Measurements from ENCODE around the gene SANBR.
A peak's percentile ranks its signal among the peaks of the same experiment; 100 is the strongest.
"Not testable (repeated sequence)": the region's sequence is repeated elsewhere in the genome, so short reads cannot be mapped to it uniquely, and the experiment has no call there.

SANBR gene

DNA sequence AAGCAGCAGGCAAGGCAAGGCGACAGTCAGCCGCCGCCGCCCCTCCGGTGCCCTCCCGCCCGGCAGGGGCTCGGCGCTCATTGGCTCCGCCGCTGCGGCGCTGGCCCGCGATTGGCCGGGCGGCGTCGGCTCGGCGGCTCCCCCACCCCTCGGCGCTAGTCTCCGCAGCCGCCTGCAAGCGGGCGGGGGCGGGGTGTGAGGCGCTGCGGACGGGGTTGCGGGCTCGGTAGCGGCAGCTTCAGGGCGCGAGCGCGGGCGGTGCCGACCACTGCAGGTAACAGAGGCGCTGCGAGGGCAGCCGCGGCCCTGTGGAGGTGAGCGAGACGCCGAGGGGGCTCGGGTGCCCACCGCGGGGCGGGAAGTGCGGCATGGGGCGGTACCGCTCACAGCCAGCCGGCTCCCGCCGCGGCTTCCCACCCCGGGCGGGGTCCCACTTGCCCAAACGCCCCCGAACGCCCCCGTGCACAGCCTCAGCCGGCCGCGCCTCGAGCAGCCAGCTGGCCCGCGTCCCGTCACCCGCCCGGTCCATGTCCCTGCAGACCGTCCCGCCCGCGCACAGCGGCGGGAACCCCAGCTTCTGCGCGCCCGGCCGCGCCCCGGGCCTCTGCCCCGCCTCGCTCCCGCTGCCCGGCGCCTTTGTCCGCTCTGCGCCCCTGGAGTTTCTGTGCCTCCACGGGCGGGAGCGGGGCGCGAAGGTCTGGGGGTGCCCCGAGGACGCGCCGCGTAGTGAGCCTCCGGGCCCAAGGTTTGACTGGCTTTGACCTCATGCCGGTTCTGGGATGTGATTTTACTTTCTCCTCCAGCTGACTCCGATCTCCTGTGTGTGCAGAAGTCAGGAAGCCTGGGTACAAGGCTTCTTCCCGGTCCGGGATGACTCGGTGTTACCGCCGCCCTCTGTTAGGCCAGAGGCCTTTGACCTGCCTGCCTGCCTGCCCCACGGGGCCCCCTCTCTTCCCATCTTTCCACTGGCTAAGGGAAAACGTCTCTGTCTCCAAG is at the start of gene SANBR:
Gene SANBR (plus strand): TSS at position 158 of the 996 bp plus-strand sequence. CDS start 4,480 bp downstream, outside the sequence.
- peak; percentile 19 to 95 (median 78) for DNase-seq

DNA sequence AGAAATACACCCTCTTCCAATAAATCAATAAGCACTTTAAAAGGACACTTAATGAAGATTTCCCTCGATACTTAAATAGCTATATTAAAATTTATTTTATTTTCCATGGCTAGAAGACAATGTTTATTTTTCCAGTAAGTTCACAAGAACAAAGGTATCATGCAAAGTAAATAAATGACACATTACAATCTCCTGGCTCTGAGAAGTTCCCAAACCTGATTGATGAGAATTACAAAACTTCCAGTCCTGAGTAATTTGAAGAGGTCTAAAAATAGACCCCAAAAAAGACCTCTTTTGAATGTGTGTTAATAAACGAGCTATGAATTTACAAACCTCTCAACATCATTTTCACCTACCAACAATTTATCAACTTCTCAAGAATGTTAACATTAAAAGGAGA is 49.7 kb upstream of the SANBR start:
- no peak for DNase-seq

DNA sequence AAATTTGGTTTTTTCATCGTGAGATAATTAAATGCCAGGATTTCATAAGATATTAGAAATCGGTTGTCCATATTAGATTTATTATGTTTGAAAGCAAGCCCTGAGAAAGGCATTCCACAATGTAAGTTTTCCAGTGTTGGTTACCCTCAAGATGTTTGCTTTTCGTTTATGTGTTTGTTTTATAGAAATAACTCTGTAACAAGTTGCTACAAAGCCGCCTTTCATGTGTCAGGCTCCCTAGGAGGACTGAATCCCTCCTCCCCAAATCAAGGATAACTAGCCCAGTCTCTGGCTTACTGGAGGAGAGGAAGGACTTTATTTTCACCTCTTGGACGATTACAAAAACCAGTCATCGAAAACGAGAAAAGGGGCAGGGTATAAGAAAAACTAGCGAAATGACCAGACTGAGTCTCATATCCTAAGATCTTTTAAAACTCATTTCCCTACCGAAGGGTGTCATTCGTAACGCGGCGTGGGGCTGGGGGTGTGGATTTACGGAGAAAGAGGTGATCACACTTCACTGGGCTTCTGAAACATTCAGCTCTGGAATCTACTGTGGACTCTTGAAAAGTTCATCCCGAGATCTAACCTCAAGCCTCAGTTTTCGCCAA is 49.2 kb upstream of the SANBR start:
- peak in 1 of 14 donors; percentile 36 for DNase-seq

DNA sequence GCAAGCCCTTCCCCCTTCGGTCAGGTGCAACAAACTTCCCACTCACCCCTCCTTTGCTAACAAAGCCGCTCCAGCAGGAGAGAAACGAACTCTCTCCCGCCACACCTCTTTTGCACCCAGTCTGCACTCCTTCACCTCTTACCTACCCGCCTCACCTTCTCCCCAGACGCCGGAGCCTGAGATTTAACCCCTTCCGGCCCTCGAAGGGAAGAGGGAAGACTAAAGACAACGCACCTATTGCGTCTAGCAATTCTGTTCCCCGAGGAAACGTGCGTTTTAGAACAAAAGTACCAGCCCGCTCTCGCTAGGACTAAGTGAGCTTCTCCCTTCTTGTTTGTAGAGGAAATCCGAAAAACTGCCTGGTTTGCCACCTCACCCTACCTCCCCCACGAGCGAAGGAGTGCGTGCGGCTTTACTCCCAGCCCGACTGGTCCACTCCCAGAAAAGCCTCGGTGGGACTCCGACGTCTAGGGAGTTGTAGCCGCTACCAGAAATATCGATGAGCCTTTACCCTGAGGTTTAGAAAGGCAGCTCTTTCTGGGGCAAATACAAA is 48.6 kb upstream of the SANBR start:
- peak; percentile 48 to 97 (median 88) for DNase-seq

DNA sequence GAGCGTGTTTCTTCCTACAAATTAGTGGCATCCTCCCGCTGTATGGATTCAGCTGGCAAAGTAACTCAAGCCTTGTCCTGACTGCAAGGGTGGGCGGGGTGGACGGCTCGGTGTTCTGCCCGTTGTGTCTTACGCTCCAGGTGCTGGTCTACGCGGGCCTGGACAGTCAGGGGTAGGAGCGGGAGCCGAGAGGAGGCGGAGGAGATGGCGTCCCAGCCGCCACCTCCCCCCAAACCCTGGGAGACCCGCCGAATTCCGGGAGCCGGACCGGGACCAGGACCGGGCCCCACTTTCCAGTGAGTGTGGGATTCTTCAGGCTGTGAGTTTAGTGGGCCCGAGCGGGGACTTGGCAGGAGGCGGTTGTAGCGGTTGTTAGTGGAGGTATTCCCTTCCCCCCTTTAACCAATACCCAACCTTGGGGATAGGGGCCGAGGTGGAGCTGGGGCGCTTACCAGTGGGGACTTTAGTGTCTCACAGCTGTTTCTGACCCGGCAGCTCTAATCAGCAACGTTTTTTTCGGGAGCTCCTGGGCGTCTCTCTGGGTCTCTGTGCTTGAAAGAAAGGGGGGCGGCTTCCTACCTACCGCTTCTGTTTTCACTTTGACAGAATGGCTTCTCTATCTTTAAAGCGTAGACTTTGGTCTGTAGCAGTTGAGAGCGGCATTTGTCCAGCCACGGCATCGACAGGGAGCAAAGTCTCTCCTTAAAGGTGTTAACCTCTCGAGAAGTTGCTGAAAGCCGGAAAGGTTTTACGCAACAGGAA is 47.9 kb upstream of the SANBR start, which contains the start of the genes PEX13 and PUS10:
Gene PEX13 (plus strand): TSS at position 165 of the 762 bp plus-strand sequence. CDS start 40 bp downstream, at position 205.
Gene PUS10 (minus strand): TSS at position 700 of the 762 bp plus-strand sequence. CDS start 6,365 bp downstream, outside the sequence.
- DNase-seq, result peak in 12 of 14 donors; percentile 60 to 97 (median 90)

DNA sequence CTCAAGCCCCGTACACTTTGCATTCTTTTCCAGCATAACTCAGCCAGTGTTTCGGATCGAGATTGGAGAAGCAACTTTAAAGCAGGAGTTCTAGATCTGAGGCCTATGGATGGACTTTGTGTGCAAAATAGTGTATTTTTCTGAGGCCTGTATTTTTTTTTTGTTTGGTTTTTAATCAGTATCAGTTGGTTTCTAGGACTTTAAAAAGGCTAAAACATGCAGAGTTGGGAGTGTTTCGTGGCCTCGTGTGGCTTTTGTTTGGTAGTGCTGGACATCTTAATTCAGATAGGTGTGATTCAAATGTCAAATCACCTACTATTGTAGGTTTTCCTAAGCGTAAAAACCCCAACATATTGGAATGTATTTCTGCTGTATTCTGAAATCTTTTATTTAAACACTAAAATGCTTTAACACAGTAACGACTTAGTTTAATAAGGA is 47.3 kb upstream of the SANBR start:
- DNase-seq, result no peak

DNA sequence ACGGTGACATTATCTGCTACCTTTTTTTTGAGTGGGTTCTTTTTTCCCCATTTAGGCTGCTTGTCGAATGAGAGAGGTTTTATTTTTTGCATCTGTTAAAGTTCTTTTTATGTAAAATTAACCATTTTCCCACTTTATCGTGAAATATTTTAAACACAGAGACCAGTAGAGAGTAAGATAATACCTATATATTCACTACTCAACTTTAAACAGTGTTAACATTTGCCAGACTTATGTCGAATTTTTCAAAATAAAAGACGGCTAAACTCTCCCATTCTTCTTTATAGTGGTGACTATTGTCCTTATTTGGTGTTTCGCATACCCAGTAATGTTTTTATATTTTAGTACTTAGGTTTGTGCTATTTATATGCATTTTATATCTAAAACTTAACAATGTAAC is 46.9 kb upstream of the SANBR start:
- DNase-seq, result no peak

DNA sequence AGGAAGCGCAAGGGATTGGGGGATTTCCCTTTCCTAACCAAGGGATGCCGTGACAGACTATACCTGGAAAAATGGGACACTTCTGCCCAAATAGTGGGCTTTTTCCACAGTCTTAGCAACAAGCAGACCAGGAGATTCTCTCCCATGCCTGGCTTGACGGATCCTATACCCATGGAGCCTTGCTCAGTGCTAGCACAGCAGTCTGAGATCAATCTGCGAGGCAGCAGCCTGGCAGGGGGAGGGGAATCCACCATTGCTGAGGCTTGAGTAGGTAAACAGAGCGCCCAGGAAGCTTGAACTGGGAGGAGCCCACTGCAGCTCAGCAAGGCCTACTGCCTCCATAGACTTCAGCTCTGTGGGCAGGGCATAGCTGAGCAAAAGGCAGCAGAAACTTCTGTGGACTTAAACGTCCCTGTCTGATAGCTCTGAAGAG is 44.4 kb upstream of the SANBR start:
- DNase-seq, result no peak

DNA sequence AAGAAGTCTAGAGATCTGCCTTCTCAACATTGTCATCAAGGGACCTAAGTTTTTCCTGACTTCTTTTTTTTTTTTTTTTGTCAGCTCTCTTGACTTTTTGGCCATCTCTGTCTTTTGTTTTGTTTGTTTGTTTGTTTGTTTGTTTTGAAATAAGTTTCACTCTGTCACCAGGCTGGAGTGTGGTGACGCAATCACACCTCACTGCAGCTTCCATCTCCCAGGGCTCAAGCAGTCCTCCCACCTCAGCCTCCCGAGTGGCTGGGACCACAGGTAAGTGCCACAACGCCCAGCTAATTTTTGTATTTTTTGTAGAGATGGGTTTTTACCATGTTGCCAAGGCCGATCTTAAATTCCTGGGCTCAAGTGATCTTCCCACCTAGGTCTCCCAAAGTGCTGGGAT is 42.0 kb upstream of the SANBR start:
- no peak for DNase-seq

DNA sequence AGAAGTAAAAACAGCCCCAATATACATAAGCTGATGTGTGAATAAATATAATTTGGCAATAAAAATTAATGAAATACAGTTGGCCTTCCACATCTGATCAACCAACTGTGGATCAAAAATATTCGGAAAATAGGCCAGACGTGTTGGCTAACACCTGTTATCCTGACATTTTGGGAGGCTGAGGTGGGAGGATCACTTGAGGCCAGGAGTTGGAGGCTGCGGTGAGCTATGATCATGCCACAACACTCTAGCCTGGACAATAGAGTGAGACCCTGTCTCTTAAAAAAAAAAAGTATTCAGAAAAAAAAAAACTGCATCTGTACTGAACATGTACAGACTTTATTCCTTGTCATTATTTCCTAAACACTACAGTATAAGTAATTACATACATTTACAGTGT is 36.1 kb upstream of the SANBR start:
- DNase-seq, result no peak

DNA sequence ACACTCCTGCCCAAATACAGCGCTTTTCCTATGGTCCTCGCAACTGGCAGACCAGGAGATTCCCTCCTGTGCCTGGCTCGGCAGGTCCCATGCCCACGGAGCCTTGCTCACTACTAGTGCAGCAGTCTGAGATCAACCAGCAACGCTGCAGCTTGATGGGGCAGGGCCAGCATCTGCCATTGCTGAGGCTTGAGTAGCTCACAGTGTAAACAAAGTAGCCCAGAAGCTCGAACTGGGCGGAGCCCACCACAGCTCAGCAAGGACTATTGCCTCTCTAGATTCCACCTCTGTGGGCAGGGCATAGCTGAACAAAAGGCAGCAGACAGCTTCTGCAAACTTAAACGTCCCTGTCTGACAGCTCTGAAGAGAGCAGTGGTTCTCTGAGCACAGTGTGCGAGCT is 31.1 kb upstream of the SANBR start:
- not testable (repeated sequence) for DNase-seq

DNA sequence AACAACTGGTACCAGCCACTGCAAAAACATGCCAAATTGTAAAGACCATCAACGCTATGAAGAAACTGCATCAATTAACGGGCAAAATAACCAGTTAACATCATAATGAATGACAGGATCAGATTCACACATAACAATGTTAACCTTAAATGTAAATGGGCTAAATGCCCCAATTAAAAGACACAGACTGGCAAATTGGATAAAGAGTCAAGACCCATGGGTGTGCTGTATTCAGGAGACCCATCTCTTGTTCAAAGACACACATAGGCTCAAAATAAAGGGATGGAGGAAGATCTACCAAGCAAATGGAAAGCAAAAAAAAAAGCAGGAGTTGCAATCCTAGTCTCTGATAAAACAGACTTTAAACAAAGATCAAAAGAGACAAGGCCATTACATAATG is 29.0 kb upstream of the SANBR start:
- DNase-seq, result not testable (repeated sequence)

DNA sequence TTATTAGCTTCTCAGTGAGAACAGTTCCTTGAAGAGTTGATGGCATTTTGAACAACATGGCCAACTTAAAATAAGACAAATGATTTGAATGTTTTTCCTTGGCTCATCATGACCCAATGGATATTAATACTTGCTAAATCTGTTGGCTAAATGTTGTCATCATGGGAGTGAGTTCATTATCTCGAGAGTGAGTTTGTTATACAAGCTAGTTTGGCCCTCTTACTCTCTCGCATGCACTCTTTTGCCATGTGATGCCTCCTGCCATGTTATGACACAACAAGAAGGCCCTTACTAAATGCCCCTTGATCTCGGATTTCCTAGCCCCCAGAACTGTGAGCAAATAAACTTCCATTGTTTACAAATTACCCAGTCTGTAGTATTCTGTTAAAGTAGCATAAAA is 22.9 kb upstream of the SANBR start:
- DNase-seq, result no peak

DNA sequence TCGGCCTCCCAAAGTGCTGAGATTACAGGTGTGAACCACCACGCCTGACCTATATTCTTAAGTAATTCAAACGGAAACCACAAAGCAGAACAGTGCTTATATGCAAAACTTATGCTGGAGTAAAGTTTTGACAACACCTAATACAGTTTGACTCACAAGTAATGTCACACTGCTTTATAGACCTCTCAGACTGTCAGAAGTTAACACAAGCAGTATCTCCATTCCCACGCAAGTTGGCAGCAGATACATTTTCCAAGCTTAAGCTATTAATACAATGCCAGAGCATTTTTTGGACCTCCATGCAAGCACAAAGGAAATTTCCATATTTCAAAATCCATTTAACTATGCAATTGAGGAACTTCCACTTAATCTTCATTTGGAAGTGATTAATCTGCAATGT is 21.0 kb upstream of the SANBR start:
- DNase-seq, result no peak

DNA sequence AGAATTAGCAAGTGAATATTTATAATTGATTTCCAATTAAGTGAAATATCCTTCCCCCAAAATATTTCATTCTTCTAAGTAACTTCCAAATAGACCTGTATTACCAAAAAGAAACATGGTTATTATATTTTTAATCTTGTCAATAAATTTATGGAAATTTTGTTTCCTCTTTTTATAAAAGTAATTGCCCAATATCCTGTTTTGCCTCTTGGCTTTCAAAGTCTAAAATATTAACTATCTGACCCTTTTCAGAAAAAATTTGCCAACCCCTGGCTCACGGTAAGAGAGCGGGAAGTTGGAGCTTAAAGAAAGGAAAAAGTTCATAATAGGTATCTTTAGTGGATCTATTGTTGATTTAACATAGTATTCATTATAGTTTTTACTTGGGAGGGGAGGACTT is 20.4 kb upstream of the SANBR start:
- DNase-seq, result no peak

DNA sequence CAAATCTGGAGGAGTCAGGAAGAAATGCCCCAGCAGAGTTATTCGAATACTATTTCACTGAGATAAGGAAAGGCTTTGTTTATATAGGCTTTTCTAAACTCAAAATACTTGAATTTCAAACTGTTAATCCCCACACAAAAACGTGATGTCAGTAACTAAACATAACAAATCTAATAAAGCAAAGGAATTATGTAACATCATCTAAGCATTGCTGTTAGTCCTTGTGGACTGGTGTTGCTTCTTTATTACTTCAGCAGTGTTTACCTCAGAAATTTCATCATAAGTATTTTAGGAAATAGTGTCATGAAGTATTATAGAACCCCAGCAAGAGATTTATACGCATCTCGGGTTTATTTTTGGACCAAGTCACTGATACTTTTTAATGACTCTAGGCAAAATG is 19.7 kb upstream of the SANBR start:
- no peak for DNase-seq

DNA sequence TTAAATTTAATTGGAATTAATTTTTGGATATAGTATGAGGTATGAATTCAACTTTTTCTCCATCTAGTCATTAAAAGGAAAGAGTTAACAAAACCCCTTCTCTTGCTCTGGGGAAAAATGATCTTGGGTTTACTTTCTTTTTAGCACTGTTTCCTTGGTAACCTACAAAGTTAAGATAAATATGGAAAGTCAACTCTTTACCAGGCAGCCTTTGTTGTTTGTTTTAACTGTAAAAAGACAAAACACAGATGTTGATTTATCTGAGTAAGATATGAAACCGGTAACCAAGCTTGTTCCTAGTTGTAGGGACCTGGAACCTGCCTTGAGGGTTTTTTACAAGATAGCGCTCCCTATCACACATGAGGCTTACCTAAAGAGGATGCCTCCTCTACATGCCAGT is 10.1 kb upstream of the SANBR start:
- DNase-seq, result no peak

DNA sequence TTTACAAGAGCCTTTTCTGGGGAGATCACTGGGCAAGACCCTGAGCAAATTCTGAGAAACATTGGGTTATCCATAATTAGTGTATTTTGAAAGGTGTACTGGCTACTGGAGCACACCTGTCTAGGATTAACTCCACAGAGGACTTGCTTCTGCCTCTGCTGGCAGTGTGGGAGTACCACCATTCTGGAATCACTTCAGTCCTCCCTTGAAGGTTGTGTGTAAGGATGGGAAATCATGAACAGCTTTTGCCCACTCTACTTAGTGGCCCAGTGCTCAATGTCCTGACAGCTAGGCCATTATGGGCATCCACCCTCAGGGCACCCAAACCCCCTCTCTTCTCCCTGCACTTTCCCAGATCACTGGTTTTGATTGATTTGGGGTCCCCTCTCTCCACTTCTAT is 8.1 kb upstream of the SANBR start:
- DNase-seq, result no peak

DNA sequence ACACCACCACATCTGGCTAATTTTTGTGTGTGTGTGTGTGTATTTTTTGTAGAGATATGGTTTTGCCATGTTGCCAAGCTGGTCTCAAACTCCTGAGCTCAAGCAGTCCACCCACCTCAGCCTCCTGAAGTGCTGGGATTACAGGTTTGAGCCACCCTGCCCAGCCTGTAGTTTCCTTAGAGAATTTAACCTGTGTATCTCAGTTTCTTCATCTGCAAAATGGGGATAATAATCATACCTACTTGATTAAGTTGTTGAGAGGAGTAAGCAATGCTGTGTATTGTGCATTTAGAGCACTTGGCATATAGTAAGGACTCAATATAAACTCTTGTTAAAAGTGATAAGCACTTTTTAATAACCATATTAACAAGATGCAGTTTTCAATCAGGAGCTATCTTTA is 6.3 kb upstream of the SANBR start:
- no peak for DNase-seq

DNA sequence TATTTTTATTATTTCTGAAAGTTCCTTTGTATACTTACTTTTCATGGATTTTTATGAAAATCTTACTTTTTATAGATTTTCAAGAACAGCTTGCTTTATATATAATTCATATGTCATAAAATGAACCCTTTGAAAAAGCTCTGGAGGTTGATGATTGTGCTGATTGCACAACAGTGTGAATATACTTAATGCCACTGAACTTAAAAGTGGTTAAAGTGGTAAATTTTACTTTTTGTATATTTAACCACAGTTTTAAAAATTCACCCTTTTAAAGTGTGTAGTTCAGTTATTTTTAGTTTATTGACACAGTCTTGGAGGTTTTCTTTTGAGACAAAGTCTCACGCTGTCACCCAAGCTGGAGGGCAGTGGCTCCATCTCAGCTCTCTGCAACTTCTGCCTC is 8.4 kb downstream of the SANBR start:
- DNase-seq, result no peak

DNA sequence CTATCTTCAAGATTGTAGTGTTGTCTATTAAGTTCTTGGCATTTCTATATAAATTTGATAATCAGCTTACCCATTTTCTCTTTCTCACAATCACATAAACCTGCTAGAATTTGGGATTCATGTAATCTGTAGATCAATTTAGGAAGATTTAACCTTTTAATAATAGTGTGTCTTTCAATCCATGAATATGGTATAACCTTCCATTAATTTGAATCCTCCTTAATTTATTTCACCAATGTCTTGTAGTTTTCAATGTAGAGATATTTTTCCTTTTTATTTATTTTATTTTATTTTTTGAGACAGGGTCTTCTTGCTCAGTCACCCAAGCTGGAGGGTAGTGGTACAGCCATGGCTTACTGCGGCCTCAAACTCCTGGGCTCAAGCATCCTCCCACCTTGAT is 20.2 kb downstream of the SANBR start:
- DNase-seq, result no peak

DNA sequence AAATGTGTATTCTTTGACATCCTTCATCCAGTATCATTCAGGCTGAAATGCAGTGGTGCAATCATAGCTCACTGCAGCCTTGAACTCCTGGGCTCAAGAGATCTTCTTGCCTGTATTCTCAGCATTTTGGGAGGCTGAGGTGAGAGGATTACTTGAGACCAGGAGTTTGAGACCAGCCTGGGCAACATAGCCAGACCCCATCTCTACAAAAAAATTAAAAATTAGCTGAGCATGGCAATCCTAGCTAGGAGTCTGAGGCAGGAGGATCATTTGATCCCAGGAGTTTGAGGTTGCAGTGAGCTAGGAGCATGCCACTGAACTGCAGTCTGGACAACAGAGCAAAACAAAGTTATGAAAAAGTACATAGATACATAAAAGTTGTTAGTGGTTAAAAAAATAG is 24.1 kb downstream of the SANBR start:
- DNase-seq, result no peak
